Thoracic aorta (tissue), 2 donors: Measurements from ENCODE around the gene FBXL12. TPM values are rescaled to one million over a fixed set of nuclear protein-coding genes. Genes with fewer than 3 reads are reported as not detected.

Experiments used
- ATAC-seq: fragments of 150-250 bp; one replicate; pipeline ENCODE4 v1.8.0; 2017; ENCODE audit warnings: low read depth; ENCODE audit not compliant: insufficient number of reproducible peaks, low FRiP score
- DNase-seq: peaks from one replicate; pipeline ENCODE4 v3.0.0-alpha.2; 2020; ENCODE audit warnings: low spot score
- H3K27ac ChIP-seq, 2 donors: fragments of 200-600 bp; sonication (generic); 1 replicate in 1 of 2; 2 replicates in 1 of 2; pipeline ENCODE4 v1.5.1; 2016; ENCODE audit warnings: mild to moderate bottlenecking in 2 of 2, moderate library complexity in 2 of 2
- H3K27me3 ChIP-seq: fragments of 200-600 bp; sonication (generic); replicated peaks from 2 replicates; pipeline ENCODE4 v1.6.0; 2016; ENCODE audit warnings: mild to moderate bottlenecking; ENCODE audit not compliant: insufficient read depth
- H3K36me3 ChIP-seq: fragments of 200-600 bp; sonication (generic); one replicate; pipeline ENCODE4 v1.5.1; 2016
- H3K4me1 ChIP-seq, 2 donors: fragments of 200-600 bp; sonication (generic); 1 replicate in 1 of 2; 2 replicates in 1 of 2; pipeline versions ENCODE4 v1.5.1 to v1.6.0; 2016; ENCODE audit warnings: low read depth in 2 of 2, mild to moderate bottlenecking in 1 of 2; ENCODE audit not compliant: control insufficient read depth in 1 of 2
- H3K4me3 ChIP-seq: fragments of 200-600 bp; sonication (generic); 2 replicates; pipeline ENCODE4 v1.5.1; 2016; ENCODE audit warnings: mild to moderate bottlenecking
- H3K9me3 ChIP-seq: fragments of 200-600 bp; sonication (generic); 2 replicates; pipeline ENCODE4 v1.5.1; 2016
- total RNA-seq, 2 donors: library from RNA; depleted of rRNA; stranded (reverse); fragments of >200 nt; gene quantifications; one replicate each; pipeline versions ENCODE4 v1.1.0 to v1.2.3, GENCODE V29; 2016
- TF ChIP-seq, protein P1 (sequence below): fragments of 200-600 bp; sonication (generic); IDR thresholded peaks from one replicate; pipeline ENCODE4 v1.5.1; 2019; ENCODE audit warnings: antibody characterized with exemption

FBXL12 gene
- total RNA-seq, 2 donors from 2014 or later = 28.9 to 64.8 TPM

GRCh38 chr19:9818175-9818733 is 625 bp downstream of the FBXL12 start:
- ATAC-seq (no peak), DNase-seq (no peak)
- Histone ChIP-seq H3K4me1 (peaks cover 4 to 25% of the 10 kb centered on the region in 2 donors), H3K27me3 (no peaks in the 10 kb centered on the region), H3K27ac (peak overlapping the region; percentile 90 to 99), H3K9me3 (no peaks in the 10 kb centered on the region), H3K4me3 (peak overlapping the region; percentile 99), H3K36me3 (peaks cover 7% of the 10 kb centered on the region)
- TF ChIP-seq, protein P1, sequence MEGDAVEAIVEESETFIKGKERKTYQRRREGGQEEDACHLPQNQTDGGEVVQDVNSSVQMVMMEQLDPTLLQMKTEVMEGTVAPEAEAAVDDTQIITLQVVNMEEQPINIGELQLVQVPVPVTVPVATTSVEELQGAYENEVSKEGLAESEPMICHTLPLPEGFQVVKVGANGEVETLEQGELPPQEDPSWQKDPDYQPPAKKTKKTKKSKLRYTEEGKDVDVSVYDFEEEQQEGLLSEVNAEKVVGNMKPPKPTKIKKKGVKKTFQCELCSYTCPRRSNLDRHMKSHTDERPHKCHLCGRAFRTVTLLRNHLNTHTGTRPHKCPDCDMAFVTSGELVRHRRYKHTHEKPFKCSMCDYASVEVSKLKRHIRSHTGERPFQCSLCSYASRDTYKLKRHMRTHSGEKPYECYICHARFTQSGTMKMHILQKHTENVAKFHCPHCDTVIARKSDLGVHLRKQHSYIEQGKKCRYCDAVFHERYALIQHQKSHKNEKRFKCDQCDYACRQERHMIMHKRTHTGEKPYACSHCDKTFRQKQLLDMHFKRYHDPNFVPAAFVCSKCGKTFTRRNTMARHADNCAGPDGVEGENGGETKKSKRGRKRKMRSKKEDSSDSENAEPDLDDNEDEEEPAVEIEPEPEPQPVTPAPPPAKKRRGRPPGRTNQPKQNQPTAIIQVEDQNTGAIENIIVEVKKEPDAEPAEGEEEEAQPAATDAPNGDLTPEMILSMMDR = no peak

DNA sequence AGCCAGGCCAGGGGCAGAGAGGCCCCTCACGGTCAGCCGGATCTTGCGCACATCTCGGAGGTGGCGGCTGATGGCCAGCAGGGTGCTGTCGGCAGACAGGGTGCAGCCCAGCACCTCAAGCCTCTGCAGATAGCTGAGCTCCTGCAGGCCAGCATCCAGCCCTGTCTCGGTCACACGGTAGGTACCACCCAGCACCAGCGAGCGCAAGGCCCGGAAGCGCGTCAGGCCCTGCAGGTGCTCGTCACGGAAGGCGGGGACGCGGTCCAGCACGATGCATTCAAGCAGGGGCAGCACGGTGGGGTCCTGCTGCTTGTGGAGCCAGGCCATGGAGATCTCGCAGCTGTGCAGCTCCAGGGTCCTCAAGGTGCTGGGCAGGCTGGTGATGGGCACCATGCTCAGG is 7.7 kb downstream of the FBXL12 start:
- ATAC-seq (no peak), DNase-seq (no peak)
- no peaks in the 10 kb centered on the region for H3K4me1 ChIP-seq
- no peaks in the 10 kb centered on the region for H3K27me3 ChIP-seq
- no peaks in the 10 kb centered on the region for H3K9me3 ChIP-seq
- TF ChIP-seq, protein P1 = no peak
- no peak overlapping the region for H3K4me3 ChIP-seq
- H3K27ac ChIP-seq = no peak overlapping the region
- H3K36me3 ChIP-seq = peaks cover 36% of the 10 kb centered on the region

DNA sequence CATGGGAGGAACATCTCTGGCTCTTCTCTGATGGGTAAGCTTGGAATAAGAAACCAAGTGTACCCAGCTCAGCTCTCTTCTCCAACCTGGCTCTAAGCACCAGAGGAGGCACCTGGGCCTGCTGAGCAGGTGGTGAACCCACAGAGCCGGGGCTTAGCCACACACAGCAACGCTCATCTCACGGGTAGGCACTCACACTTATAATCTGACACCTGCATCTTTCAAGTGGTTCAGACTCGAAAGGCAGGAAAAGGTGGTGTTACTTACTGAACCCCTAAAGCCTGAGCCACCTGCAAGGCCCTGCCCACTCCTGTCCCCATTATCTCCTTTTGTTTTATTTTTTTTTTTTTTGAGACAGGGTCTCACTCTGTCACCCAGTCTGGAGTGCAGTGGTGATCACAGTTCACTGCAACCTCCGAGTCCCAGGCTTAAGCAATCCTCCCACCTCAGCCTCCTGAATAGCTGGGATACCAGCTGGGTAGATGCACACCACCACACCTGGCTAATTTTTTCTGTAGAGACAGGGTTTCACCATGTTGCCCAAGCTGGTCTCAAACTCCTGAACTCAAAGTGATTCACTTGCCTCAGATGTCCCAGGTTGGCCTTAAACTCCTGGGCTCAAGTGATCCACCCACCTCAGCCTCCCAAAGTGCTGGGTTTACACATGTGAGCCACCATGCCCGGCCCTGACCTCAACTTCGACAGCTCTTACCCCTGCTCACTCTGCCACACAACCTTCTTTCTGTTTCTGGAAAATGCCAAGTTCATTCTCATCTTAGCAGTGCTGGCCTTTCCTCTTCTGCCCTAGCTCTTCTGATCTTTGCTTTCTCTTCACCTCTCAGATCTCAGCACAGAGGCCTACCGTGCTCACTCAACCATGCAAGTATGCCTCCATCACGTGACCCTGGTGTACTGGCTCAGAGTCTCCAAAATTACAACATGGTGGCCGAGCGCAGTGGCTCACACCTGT is 9.7 kb downstream of the FBXL12 start:
- DNase-seq = no peak
- TF ChIP-seq, protein P1 = no peak
- H3K27ac ChIP-seq = no peak overlapping the region
- H3K9me3 ChIP-seq = no peaks in the 10 kb centered on the region
- no peaks in the 10 kb centered on the region for H3K27me3 ChIP-seq
- H3K4me1 ChIP-seq = no peaks in the 10 kb centered on the region
- H3K36me3 ChIP-seq = peaks cover 33% of the 10 kb centered on the region
- ATAC-seq = no peak
- no peak overlapping the region for H3K4me3 ChIP-seq

- DNase-seq = no peak
- Histone ChIP-seq H3K27me3 (no peaks in the 10 kb centered on the region), H3K36me3 (peaks cover 28% of the 10 kb centered on the region), H3K4me1 (no peaks in the 10 kb centered on the region), H3K4me3 (no peak overlapping the region), H3K27ac (no peak overlapping the region), H3K9me3 (no peaks in the 10 kb centered on the region)
- TF ChIP-seq, protein P1 = no peak
- no peak for ATAC-seq
These were observed 12.1 kb downstream of the FBXL12 start for GRCh38 chr19:9806803-9807202.

GRCh38 chr19:9801976-9802375 is 16.9 kb downstream of the FBXL12 start:
- Histone ChIP-seq H3K27me3 (no peaks in the 10 kb centered on the region), H3K4me1 (no peaks in the 10 kb centered on the region), H3K4me3 (no peak overlapping the region), H3K27ac (no peak overlapping the region), H3K36me3 (no peaks in the 10 kb centered on the region), H3K9me3 (no peaks in the 10 kb centered on the region)
- TF ChIP-seq, protein P1 = no peak
- no peak for DNase-seq
- no peak for ATAC-seq
